Neuronal stem cell (in vitro differentiated cells): Measurements from ENCODE around the gene ANK3.

Source experiments
- DNase-seq: peaks from one replicate; pipeline ENCODE4 v3.0.0-alpha.2; 2013; ENCODE audit warnings: low spot score
- H2AFZ ChIP-seq: one replicate; pipeline ENCODE4 v1.6.1; 2013; ENCODE audit warnings: mild to moderate bottlenecking, low read length, inconsistent platforms
- H2AK5ac ChIP-seq: 2 replicates; pipeline ENCODE4 v1.6.1; 2013; ENCODE audit warnings: low read depth, mild to moderate bottlenecking, inconsistent platforms, low read length, moderate library complexity, mixed read lengths
- H2BK120ac ChIP-seq: 2 replicates; pipeline ENCODE4 v1.6.1; 2013; ENCODE audit warnings: low read depth, mild to moderate bottlenecking, inconsistent platforms, low read length, moderate library complexity, mixed read lengths
- H2BK12ac ChIP-seq: one replicate; pipeline ENCODE4 v1.6.1; 2013; ENCODE audit warnings: low read length, inconsistent platforms
- H2BK15ac ChIP-seq: 2 replicates; pipeline ENCODE4 v1.6.1; 2013; ENCODE audit warnings: mild to moderate bottlenecking, low read length, inconsistent platforms, mixed read lengths
- H2BK5ac ChIP-seq: one replicate; pipeline ENCODE4 v1.6.1; 2013; ENCODE audit warnings: inconsistent platforms, mild to moderate bottlenecking, low read length, moderate library complexity
- H3K14ac ChIP-seq: one replicate; pipeline ENCODE4 v1.6.1; 2013; ENCODE audit warnings: low read length, inconsistent platforms
- H3K18ac ChIP-seq: 2 replicates; pipeline ENCODE4 v1.6.1; 2013; ENCODE audit warnings: low read length, inconsistent platforms
- H3K23ac ChIP-seq: 2 replicates; pipeline ENCODE4 v1.6.1; 2013; ENCODE audit warnings: low read depth, mild to moderate bottlenecking, mixed read lengths, low read length, inconsistent platforms; ENCODE audit not compliant: poor library complexity
- H3K27ac ChIP-seq: replicated peaks from 3 replicates; pipeline ENCODE4 v1.5.1; 2013; ENCODE audit warnings: low read length, inconsistent platforms
- H3K27me3 ChIP-seq, 3 experiments: 2 replicates each; pipeline ENCODE4 v1.6.1; 2013; ENCODE audit warnings: low read length in 3 of 3, mild to moderate bottlenecking in 2 of 3, inconsistent platforms in 1 of 3, low read depth in 1 of 3, mixed read lengths in 1 of 3, moderate library complexity in 1 of 3; ENCODE audit not compliant: control insufficient read depth in 3 of 3, insufficient read depth in 3 of 3
- H3K36me3 ChIP-seq, 2 donors: replicated peaks in 1 of 2; 2 replicates each; pipeline ENCODE4 v1.6.1; 2013; ENCODE audit warnings: low read length in 2 of 2; ENCODE audit not compliant: control insufficient read depth in 2 of 2, insufficient read depth in 2 of 2
- H3K4ac ChIP-seq: 2 replicates; pipeline ENCODE4 v1.6.1; 2013; ENCODE audit warnings: inconsistent platforms, mild to moderate bottlenecking, low read length, moderate library complexity
- H3K4me1 ChIP-seq, 2 donors: 1 replicate in 1 of 2; 2 replicates in 1 of 2; pipeline ENCODE4 v1.6.1; 2013; ENCODE audit warnings: low read length in 2 of 2, low read depth in 1 of 2; ENCODE audit not compliant: control insufficient read depth in 2 of 2, insufficient read depth in 1 of 2
- H3K4me2 ChIP-seq: one replicate; pipeline ENCODE4 v1.6.1; 2013; ENCODE audit warnings: mild to moderate bottlenecking, low read length, inconsistent platforms; ENCODE audit not compliant: insufficient read depth, poor library complexity, severe bottlenecking
- H3K4me3 ChIP-seq, 2 donors: 2 replicates each; pipeline ENCODE4 v1.5.1; 2013; ENCODE audit warnings: low read length in 2 of 2, mild to moderate bottlenecking in 2 of 2, inconsistent platforms in 1 of 2, moderate library complexity in 1 of 2
- H3K79me1 ChIP-seq: one replicate; pipeline ENCODE4 v1.6.1; 2013; ENCODE audit warnings: low read depth, mild to moderate bottlenecking, inconsistent platforms, low read length, moderate library complexity
- H3K9ac ChIP-seq: one replicate; pipeline ENCODE4 v1.6.1; 2013; ENCODE audit warnings: mild to moderate bottlenecking, low read depth, low read length, inconsistent platforms; ENCODE audit not compliant: poor library complexity
- H3K9me3 ChIP-seq, 2 donors: replicated peaks in 1 of 2; 2 replicates each; pipeline versions ENCODE3 to v1.6.1; 2013; ENCODE audit warnings: low read length in 2 of 2, mild to moderate bottlenecking in 2 of 2, inconsistent platforms in 1 of 2, low read depth in 1 of 2, mixed read lengths in 1 of 2, moderate library complexity in 1 of 2; ENCODE audit not compliant: control insufficient read depth in 2 of 2, insufficient read depth in 1 of 2
- H4K8ac ChIP-seq: one replicate; pipeline ENCODE4 v1.6.1; 2013; ENCODE audit warnings: low read depth, mild to moderate bottlenecking, inconsistent platforms, low read length, moderate library complexity
- H4K91ac ChIP-seq: one replicate; pipeline ENCODE4 v1.6.1; 2013; ENCODE audit warnings: low read length, low read depth, mild to moderate bottlenecking, inconsistent platforms; ENCODE audit not compliant: poor library complexity
- WGBS, 2 donors: extraction: QIAGEN DNeasy Blood & Tissue Kit; methylation state at CpG; one replicate each; pipeline ENCODE4 v1.1.7; 2013; ENCODE audit warnings: missing lambda C conversion rate in 2 of 2, mixed read lengths in 1 of 2; ENCODE audit not compliant: insufficient read length in 2 of 2, insufficient replicate concordance in 1 of 2; ENCODE audit errors: extremely low coverage in 2 of 2; 5-methylcytosine and 5-hydroxymethylcytosine counted together

The ANK3 gene

DNA sequence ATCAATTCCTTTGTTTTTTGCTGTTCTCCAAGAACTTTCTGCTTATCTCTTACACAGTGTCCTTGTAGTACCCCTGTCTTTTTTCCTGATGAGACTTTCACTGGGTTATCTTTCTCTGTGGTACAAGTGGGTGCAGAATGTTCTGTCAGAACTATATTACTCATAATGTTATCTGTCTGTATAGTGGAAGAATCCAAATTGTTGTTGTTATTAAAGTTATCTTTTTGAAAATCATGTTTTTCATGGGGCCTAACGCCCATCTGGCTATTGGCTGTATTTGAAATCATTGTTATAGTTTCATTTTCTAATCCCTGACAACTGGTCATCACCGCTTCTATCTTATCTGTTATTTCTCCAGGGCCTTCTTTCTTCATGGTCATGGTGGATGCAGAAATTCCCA is 320.4 kb downstream of the ANK3 start:
- no peak overlapping the region for H4K8ac ChIP-seq
- no peak overlapping the region for H3K9ac ChIP-seq
- no peak overlapping the region for H3K23ac ChIP-seq
- no peak overlapping the region for H3K18ac ChIP-seq
- no peak overlapping the region for H3K4ac ChIP-seq
- no peak overlapping the region for H2AK5ac ChIP-seq
- no peaks in the 10 kb centered on the region for H3K79me1 ChIP-seq
- DNase-seq = no peak
- H3K27me3 ChIP-seq = no peaks in the 10 kb centered on the region
- H2BK12ac ChIP-seq = no peak overlapping the region
- no peak overlapping the region for H2AFZ ChIP-seq
- peaks cover 2 to 49% of the 10 kb centered on the region in 2 donors for H3K36me3 ChIP-seq
- no peak overlapping the region for H3K4me2 ChIP-seq
- no peak overlapping the region for H3K4me3 ChIP-seq
- H2BK120ac ChIP-seq = no peak overlapping the region
- H2BK5ac ChIP-seq = no peak overlapping the region
- no peak overlapping the region for H3K27ac ChIP-seq
- H3K4me1 ChIP-seq = no peaks in the 10 kb centered on the region
- H3K9me3 ChIP-seq = peaks cover 0 to 3% of the 10 kb centered on the region in 2 donors
- no peak overlapping the region for H3K14ac ChIP-seq
- H4K91ac ChIP-seq = no peak overlapping the region
- no CpG with 5 or more reads among the region's 2 CpGs for WGBS, 2 donors
- H2BK15ac ChIP-seq = no peak overlapping the region

GRCh38 chr10:60050366-60050765 is 339.3 kb downstream of the ANK3 start:
- Histone ChIP-seq H3K36me3 (peaks cover 0 to 12% of the 10 kb centered on the region in 2 donors), H2AK5ac (no peak overlapping the region), H3K9me3 (no peaks in the 10 kb centered on the region), H3K79me1 (no peaks in the 10 kb centered on the region), H3K4me2 (no peak overlapping the region), H3K4ac (no peak overlapping the region), H3K9ac (no peak overlapping the region), H3K18ac (no peak overlapping the region), H3K27me3 (no peaks in the 10 kb centered on the region), H4K91ac (no peak overlapping the region), H2AFZ (no peak overlapping the region), H3K14ac (no peak overlapping the region), H2BK5ac (no peak overlapping the region), H2BK15ac (no peak overlapping the region), H3K4me3 (no peak overlapping the region), H4K8ac (no peak overlapping the region), H2BK120ac (no peak overlapping the region), H3K23ac (no peak overlapping the region), H3K4me1 (peaks cover 0 to 2% of the 10 kb centered on the region in 2 donors), H3K27ac (no peak overlapping the region), H2BK12ac (no peak overlapping the region)
- no CpG with 5 or more reads among the region's 3 CpGs for WGBS, 2 donors
- no peak for DNase-seq

DNA sequence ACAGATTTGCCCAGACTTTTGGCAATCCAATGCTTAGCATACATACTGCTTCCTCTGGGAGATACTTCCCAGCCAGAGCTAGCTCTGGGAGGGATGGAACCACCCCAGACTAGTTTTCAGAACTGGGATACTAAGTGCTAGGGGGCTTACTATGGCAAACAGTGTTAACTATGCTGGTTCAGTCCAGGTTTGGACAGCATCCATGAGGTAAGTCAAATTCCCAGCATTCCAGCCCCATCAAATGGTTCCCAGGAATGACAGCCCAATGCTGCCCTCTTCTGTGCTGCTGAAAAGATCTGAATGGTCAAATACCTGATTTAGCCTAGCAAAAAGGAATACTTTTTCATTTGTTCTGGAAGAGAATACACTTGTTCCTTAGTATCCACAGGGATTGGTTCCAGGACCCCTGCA is 341.6 kb downstream of the ANK3 start:
- Histone ChIP-seq H3K4ac (no peak overlapping the region), H2AFZ (no peak overlapping the region), H4K8ac (no peak overlapping the region), H2AK5ac (no peak overlapping the region), H3K23ac (no peak overlapping the region), H3K9me3 (no peaks in the 10 kb centered on the region), H3K14ac (no peak overlapping the region), H2BK120ac (no peak overlapping the region), H4K91ac (no peak overlapping the region), H3K9ac (no peak overlapping the region), H3K79me1 (no peaks in the 10 kb centered on the region), H2BK12ac (no peak overlapping the region), H3K4me2 (no peak overlapping the region), H3K27me3 (no peaks in the 10 kb centered on the region), H3K36me3 (peaks cover 0 to 8% of the 10 kb centered on the region in 2 donors), H2BK15ac (no peak overlapping the region), H3K27ac (no peak overlapping the region), H3K18ac (no peak overlapping the region), H3K4me3 (no peak overlapping the region), H2BK5ac (no peak overlapping the region), H3K4me1 (peaks cover 0 to 2% of the 10 kb centered on the region in 2 donors)
- DNase-seq = peak; percentile 47

GRCh38 chr10:60045571-60045970 is 344.1 kb downstream of the ANK3 start:
- Histone ChIP-seq H3K4ac (no peak overlapping the region), H3K9ac (no peak overlapping the region), H2BK120ac (no peak overlapping the region), H3K18ac (no peak overlapping the region), H4K91ac (no peak overlapping the region), H3K79me1 (no peaks in the 10 kb centered on the region), H3K9me3 (no peaks in the 10 kb centered on the region), H3K14ac (no peak overlapping the region), H3K4me1 (peaks cover 0 to 2% of the 10 kb centered on the region in 2 donors), H3K4me3 (no peak overlapping the region), H3K27me3 (no peaks in the 10 kb centered on the region), H3K36me3 (peaks cover 0 to 7% of the 10 kb centered on the region in 2 donors), H2BK5ac (no peak overlapping the region), H2BK12ac (no peak overlapping the region), H3K23ac (no peak overlapping the region), H4K8ac (no peak overlapping the region), H2BK15ac (no peak overlapping the region), H2AFZ (no peak overlapping the region), H3K4me2 (no peak overlapping the region), H3K27ac (no peak overlapping the region), H2AK5ac (no peak overlapping the region)
- no peak for DNase-seq
